Measurements from ENCODE around the gene RACK1. TPM values are rescaled to one million over a fixed set of nuclear protein-coding genes. Genes with fewer than 3 reads are reported as not detected.
"Not testable (repeated sequence)": the region's sequence is repeated elsewhere in the genome, so short reads cannot be mapped to it uniquely, and the experiment has no call there.

RACK1 gene
- 3,047 TPM for polyA plus RNA-seq (2013, experiment 1 of 2)
- 3,083 TPM for polyA plus RNA-seq (2013, experiment 2 of 2)

DNA sequence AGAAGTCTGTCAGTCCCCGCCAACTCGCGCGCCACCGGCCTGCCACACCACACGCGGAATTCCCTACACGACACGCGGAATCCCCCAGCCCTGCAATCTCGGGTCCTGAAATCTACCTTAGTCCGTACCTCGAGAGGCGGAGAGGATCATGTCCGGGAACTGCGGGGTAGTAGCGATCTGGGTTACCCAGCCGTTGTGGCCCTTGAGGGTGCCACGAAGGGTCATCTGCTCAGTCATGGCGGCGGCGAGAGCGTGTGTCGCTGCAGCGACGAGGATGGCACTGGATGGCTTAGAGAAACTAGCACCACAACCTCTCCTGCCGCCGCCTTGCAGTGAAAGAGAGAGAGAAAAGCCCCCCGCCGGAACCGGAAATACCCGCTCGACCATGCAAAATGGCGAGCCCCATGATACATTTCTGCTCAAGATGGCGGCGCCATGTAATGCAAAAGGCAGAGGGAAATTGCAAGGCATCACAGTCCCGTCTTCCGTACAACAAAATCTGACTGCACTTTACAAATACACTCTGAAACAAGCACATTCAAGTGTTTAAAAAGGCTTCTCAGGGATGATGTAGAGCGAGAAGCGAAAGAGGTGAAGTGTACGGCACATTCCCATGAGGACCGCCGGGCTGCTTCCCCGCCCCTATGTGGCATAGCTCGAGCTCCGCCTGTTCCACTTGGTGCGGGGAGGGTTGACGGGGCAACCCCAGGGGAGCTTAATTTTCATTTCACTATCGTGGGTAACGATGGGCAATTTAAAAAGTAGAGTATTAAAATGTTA, at the start of gene RACK1:
RACK1 (minus strand) TSS at position 343 of the 780 bp plus-strand sequence; CDS start at position 237, 106 bp downstream.
- H2BK15ac ChIP-seq (replicated peaks; ENCODE audit: low read depth), result no peak within 1 kb of the TSS
- H2BK120ac ChIP-seq (ENCODE audit: low read depth, low read length), result no peak within 1 kb of the TSS
- DNase-seq, result peak; percentile 97
- peak within 1 kb of the TSS; percentile 93 for H3K56ac ChIP-seq (ENCODE audit: low read length)
- no CpG with 5 or more reads among the region's 50 CpGs for WGBS (ENCODE audit: extremely low coverage, insufficient coverage, low lambda C conversion rate)
- peak within 1 kb of the TSS; percentile 87 for H3K4me2 ChIP-seq (ENCODE audit: low read length)
- H3K4ac ChIP-seq (ENCODE audit: low read depth, low read length), result peak within 1 kb of the TSS; percentile 88
- peak within 1 kb of the TSS; percentile 97 for H3K23ac ChIP-seq (ENCODE audit: low read length)
- peak within 1 kb of the TSS; percentile 88 for H2AK5ac ChIP-seq (ENCODE audit: low read length)
- peak within 1 kb of the TSS; percentile 95 for H2BK5ac ChIP-seq (ENCODE audit: low read length)
- H3K4me1 ChIP-seq (ENCODE audit: control insufficient read depth, low read depth, low read length), result peaks cover 11% of the 10 kb centered on the region
- H3K36me3 ChIP-seq (ENCODE audit: control insufficient read depth, insufficient read depth, low read length), result peaks cover 26% of the 10 kb centered on the region
- H4K5ac ChIP-seq (ENCODE audit: low read length), result peak within 1 kb of the TSS; percentile 95
- peak within 1 kb of the TSS; percentile 100 for H3K9ac ChIP-seq (ENCODE audit: low read length)
- peak within 1 kb of the TSS; percentile 95 for H3K4me3 ChIP-seq (ENCODE audit: low read length)
- peak within 1 kb of the TSS; percentile 94 for H3K27ac ChIP-seq (ENCODE audit: low read depth, low read length)
- peak within 1 kb of the TSS; percentile 77 for H3K18ac ChIP-seq (ENCODE audit: low read length)
- H3K27me3 ChIP-seq (ENCODE audit: insufficient read depth, low read length, poor library complexity), result no peaks in the 10 kb centered on the region
- peaks cover 65% of the 10 kb centered on the region for H3K79me2 ChIP-seq (ENCODE audit: control insufficient read depth, insufficient read depth, low read length)
- no peak within 1 kb of the TSS for H4K8ac ChIP-seq (ENCODE audit: low read depth, low read length)
- H3K79me1 ChIP-seq (ENCODE audit: low read length), result peaks cover 18% of the 10 kb centered on the region

- H3K56ac ChIP-seq (ENCODE audit: low read length); H3K9ac ChIP-seq (ENCODE audit: low read length); H3K79me2 ChIP-seq (ENCODE audit: control insufficient read depth, insufficient read depth, low read length); DNase-seq; H3K4me3 ChIP-seq (ENCODE audit: low read length); H2BK5ac ChIP-seq (ENCODE audit: low read length); H3K79me1 ChIP-seq (ENCODE audit: low read length); H3K4me2 ChIP-seq (ENCODE audit: low read length); H3K27ac ChIP-seq (ENCODE audit: low read depth, low read length); H2BK120ac ChIP-seq (ENCODE audit: low read depth, low read length); H4K8ac ChIP-seq (ENCODE audit: low read depth, low read length); H3K18ac ChIP-seq (ENCODE audit: low read length); H2BK15ac ChIP-seq (replicated peaks; ENCODE audit: low read depth); H3K36me3 ChIP-seq (ENCODE audit: control insufficient read depth, insufficient read depth, low read length); H4K5ac ChIP-seq (ENCODE audit: low read length); H3K23ac ChIP-seq (ENCODE audit: low read length); H2AK5ac ChIP-seq (ENCODE audit: low read length); H3K4me1 ChIP-seq (ENCODE audit: control insufficient read depth, low read depth, low read length); H3K4ac ChIP-seq (ENCODE audit: low read depth, low read length); H3K27me3 ChIP-seq (ENCODE audit: insufficient read depth, low read length, poor library complexity): not testable (repeated sequence)
- WGBS (ENCODE audit: extremely low coverage, insufficient coverage, low lambda C conversion rate), result no CpG with 5 or more reads among the region's 1 CpG
Measured at GRCh38 chr5:181287331-181287730, 43.6 kb upstream of the RACK1 start.

DNA sequence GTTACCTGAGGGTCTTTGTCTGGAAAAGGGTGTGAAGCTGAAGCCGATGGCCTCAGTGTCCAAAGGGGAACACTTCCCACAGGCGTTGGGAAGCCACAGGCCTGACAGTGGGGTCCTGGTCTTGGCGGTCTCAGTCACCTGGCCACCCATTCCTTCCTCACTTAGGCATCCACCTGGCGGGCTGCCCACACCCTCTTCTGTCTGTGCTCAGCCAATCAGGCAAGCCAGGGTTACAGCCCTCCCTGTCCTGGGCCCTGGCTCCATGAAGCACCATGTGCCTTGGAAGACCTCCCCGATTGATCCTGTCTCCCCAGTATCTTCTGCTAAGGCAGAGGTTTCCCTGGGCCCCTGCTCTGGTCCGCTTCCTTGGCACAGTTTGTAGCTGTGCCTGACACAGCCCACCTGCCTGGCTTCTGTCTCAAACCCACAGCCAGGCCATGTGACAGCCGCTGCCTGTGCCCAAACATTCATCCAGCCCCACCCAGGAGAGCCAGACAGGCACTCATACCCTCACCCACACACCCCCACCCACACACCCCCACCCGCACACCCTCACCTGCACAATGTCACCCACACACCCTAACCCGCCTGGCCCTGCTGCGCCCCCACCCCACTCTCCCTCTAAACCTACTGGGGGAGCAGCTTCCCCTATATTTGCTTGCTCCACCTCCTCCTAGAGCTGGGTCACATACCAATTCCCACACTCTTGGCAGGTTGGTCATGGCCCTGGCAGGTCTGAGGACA, 42.4 kb upstream of the RACK1 start:
- H3K56ac ChIP-seq (ENCODE audit: low read length); H3K4me1 ChIP-seq (ENCODE audit: control insufficient read depth, low read depth, low read length); H2AK5ac ChIP-seq (ENCODE audit: low read length); H3K4ac ChIP-seq (ENCODE audit: low read depth, low read length); H4K5ac ChIP-seq (ENCODE audit: low read length); DNase-seq; H3K18ac ChIP-seq (ENCODE audit: low read length); H3K9ac ChIP-seq (ENCODE audit: low read length); H3K4me2 ChIP-seq (ENCODE audit: low read length); H3K4me3 ChIP-seq (ENCODE audit: low read length); H2BK15ac ChIP-seq (replicated peaks; ENCODE audit: low read depth); H3K36me3 ChIP-seq (ENCODE audit: control insufficient read depth, insufficient read depth, low read length); H3K23ac ChIP-seq (ENCODE audit: low read length); H3K27me3 ChIP-seq (ENCODE audit: insufficient read depth, low read length, poor library complexity); H3K79me1 ChIP-seq (ENCODE audit: low read length); H3K27ac ChIP-seq (ENCODE audit: low read depth, low read length); H4K8ac ChIP-seq (ENCODE audit: low read depth, low read length); H2BK5ac ChIP-seq (ENCODE audit: low read length); H2BK120ac ChIP-seq (ENCODE audit: low read depth, low read length): not testable (repeated sequence)
- H3K79me2 ChIP-seq (ENCODE audit: control insufficient read depth, insufficient read depth, low read length), result peaks cover 11% of the 10 kb centered on the region
- WGBS (ENCODE audit: extremely low coverage, insufficient coverage, low lambda C conversion rate), result no CpG with 5 or more reads among the region's 10 CpGs

GRCh38 chr5:181283841-181284755, 40.4 kb upstream of the RACK1 start:
- not testable (repeated sequence) for H3K79me1 ChIP-seq (ENCODE audit: low read length); H3K4me1 ChIP-seq (ENCODE audit: control insufficient read depth, low read depth, low read length); H3K18ac ChIP-seq (ENCODE audit: low read length); H3K27ac ChIP-seq (ENCODE audit: low read depth, low read length); H3K27me3 ChIP-seq (ENCODE audit: insufficient read depth, low read length, poor library complexity); H4K5ac ChIP-seq (ENCODE audit: low read length); H2BK15ac ChIP-seq (replicated peaks; ENCODE audit: low read depth); H3K56ac ChIP-seq (ENCODE audit: low read length); H2AK5ac ChIP-seq (ENCODE audit: low read length); H4K8ac ChIP-seq (ENCODE audit: low read depth, low read length); H3K4me3 ChIP-seq (ENCODE audit: low read length); H2BK120ac ChIP-seq (ENCODE audit: low read depth, low read length); H2BK5ac ChIP-seq (ENCODE audit: low read length); H3K4ac ChIP-seq (ENCODE audit: low read depth, low read length); H3K23ac ChIP-seq (ENCODE audit: low read length); H3K4me2 ChIP-seq (ENCODE audit: low read length); H3K36me3 ChIP-seq (ENCODE audit: control insufficient read depth, insufficient read depth, low read length); H3K9ac ChIP-seq (ENCODE audit: low read length); DNase-seq
- H3K79me2 ChIP-seq (ENCODE audit: control insufficient read depth, insufficient read depth, low read length), result peaks cover 11% of the 10 kb centered on the region
- no CpG with 5 or more reads among the region's 6 CpGs for WGBS (ENCODE audit: extremely low coverage, insufficient coverage, low lambda C conversion rate)

DNA sequence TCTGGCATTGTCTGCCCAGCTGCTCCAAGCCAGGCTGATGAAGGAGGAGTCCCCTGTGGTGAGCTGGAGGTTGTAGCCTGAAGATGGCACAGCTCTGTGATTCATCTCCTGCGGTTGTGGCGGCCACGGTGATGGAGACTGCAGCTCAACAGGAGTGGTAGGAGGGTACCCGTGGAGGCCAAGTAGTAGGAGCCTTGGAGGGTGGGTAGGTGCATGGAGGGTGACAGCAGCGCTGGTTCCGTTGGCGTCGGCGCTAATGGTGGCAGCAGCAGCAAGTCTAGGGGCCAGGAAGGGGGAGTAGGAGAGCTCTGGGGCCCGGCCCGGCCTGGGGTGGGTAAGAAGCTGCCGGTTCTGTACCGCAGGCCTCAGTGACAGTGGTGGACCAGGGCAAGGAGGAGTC, 39.6 kb upstream of the RACK1 start:
- no peak overlapping the region for H3K18ac ChIP-seq (ENCODE audit: low read length)
- no peak overlapping the region for H2BK5ac ChIP-seq (ENCODE audit: low read length)
- H2BK15ac ChIP-seq (replicated peaks; ENCODE audit: low read depth), result no peak overlapping the region
- no peaks in the 10 kb centered on the region for H3K36me3 ChIP-seq (ENCODE audit: control insufficient read depth, insufficient read depth, low read length)
- no peaks in the 10 kb centered on the region for H3K27me3 ChIP-seq (ENCODE audit: insufficient read depth, low read length, poor library complexity)
- H3K4me2 ChIP-seq (ENCODE audit: low read length), result no peak overlapping the region
- DNase-seq, result no peak
- H3K23ac ChIP-seq (ENCODE audit: low read length), result no peak overlapping the region
- H3K27ac ChIP-seq (ENCODE audit: low read depth, low read length), result no peak overlapping the region
- no peak overlapping the region for H3K56ac ChIP-seq (ENCODE audit: low read length)
- H3K79me1 ChIP-seq (ENCODE audit: low read length), result peaks cover 5% of the 10 kb centered on the region
- H3K4ac ChIP-seq (ENCODE audit: low read depth, low read length), result no peak overlapping the region
- no peak overlapping the region for H3K9ac ChIP-seq (ENCODE audit: low read length)
- H2BK120ac ChIP-seq (ENCODE audit: low read depth, low read length), result no peak overlapping the region
- H3K4me3 ChIP-seq (ENCODE audit: low read length), result no peak overlapping the region
- WGBS (ENCODE audit: extremely low coverage, insufficient coverage, low lambda C conversion rate), result no CpG with 5 or more reads among the region's 13 CpGs
- H2AK5ac ChIP-seq (ENCODE audit: low read length), result no peak overlapping the region
- no peaks in the 10 kb centered on the region for H3K4me1 ChIP-seq (ENCODE audit: control insufficient read depth, low read depth, low read length)
- no peak overlapping the region for H4K8ac ChIP-seq (ENCODE audit: low read depth, low read length)
- H3K79me2 ChIP-seq (ENCODE audit: control insufficient read depth, insufficient read depth, low read length), result peaks cover 11% of the 10 kb centered on the region
- H4K5ac ChIP-seq (ENCODE audit: low read length), result no peak overlapping the region

All from mesendoderm (in vitro differentiated cells).